ENCODE measurements around the gene SEC14L3. TPM values are rescaled to one million over a fixed set of nuclear protein-coding genes. Genes with fewer than 3 reads are reported as not detected.
"Not testable (repeated sequence)": the region's sequence is repeated elsewhere in the genome, so short reads cannot be mapped to it uniquely, and the experiment has no call there.

SEC14L3 gene
- total RNA-seq, 1 donor from 2014 or later: not detected

DNA sequence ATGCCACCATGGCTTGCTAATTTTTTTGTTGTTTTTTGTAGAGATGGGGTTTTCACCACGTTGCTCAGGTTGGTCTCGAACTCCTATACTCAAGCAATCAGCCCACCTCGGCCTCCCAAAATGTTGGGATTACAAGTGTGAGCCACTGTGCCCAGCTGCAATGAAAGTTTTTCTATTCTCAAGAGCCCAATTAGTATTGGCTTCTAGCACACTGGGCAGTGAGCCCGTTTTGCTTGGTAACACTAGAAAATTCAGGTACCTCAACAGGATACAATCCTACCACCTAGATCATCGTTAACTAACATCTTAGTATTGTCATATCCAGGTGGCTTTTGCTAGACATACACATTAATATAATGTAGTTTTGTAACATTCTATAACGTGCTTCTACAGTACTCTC is 19.0 kb downstream of the SEC14L3 start:
- H3K4me1 Mint-ChIP-seq (ENCODE audit: low read depth): no peaks in the 10 kb centered on the region
- H3K36me3 Mint-ChIP-seq (ENCODE audit: low read depth): no peaks in the 10 kb centered on the region
- no peak overlapping the region for H3K4me3 Mint-ChIP-seq (ENCODE audit: low read depth)
- H3K27me3 Mint-ChIP-seq (ENCODE audit: low read depth): peaks cover 5% of the 10 kb centered on the region
- H3K9me3 Mint-ChIP-seq: no peaks in the 10 kb centered on the region
- intact Hi-C loops (cut with micrococcal nuclease): no loop called here
- no peak for DNase-seq (ENCODE audit: low spot score)
- H3K27ac Mint-ChIP-seq: no peak overlapping the region

GRCh38 chr22:30451488-30451887 is 20.3 kb downstream of the SEC14L3 start:
- DNase-seq (ENCODE audit: low spot score); H3K27ac Mint-ChIP-seq; H3K9me3 Mint-ChIP-seq; intact Hi-C loops (cut with micrococcal nuclease); H3K27me3 Mint-ChIP-seq (ENCODE audit: low read depth); H3K4me1 Mint-ChIP-seq (ENCODE audit: low read depth); H3K4me3 Mint-ChIP-seq (ENCODE audit: low read depth); H3K36me3 Mint-ChIP-seq (ENCODE audit: low read depth): not testable (repeated sequence)

GRCh38 chr22:30447656-30448055 is 24.2 kb downstream of the SEC14L3 start:
- H3K4me3 Mint-ChIP-seq (ENCODE audit: low read depth): no peak overlapping the region
- peaks cover 4% of the 10 kb centered on the region for H3K9me3 Mint-ChIP-seq
- no peak overlapping the region for H3K27ac Mint-ChIP-seq
- no peaks in the 10 kb centered on the region for H3K36me3 Mint-ChIP-seq (ENCODE audit: low read depth)
- no peak for DNase-seq (ENCODE audit: low spot score)
- intact Hi-C loops (cut with micrococcal nuclease): no loop called here
- H3K4me1 Mint-ChIP-seq (ENCODE audit: low read depth): peaks cover 16% of the 10 kb centered on the region
- H3K27me3 Mint-ChIP-seq (ENCODE audit: low read depth): peaks cover 12% of the 10 kb centered on the region

DNA sequence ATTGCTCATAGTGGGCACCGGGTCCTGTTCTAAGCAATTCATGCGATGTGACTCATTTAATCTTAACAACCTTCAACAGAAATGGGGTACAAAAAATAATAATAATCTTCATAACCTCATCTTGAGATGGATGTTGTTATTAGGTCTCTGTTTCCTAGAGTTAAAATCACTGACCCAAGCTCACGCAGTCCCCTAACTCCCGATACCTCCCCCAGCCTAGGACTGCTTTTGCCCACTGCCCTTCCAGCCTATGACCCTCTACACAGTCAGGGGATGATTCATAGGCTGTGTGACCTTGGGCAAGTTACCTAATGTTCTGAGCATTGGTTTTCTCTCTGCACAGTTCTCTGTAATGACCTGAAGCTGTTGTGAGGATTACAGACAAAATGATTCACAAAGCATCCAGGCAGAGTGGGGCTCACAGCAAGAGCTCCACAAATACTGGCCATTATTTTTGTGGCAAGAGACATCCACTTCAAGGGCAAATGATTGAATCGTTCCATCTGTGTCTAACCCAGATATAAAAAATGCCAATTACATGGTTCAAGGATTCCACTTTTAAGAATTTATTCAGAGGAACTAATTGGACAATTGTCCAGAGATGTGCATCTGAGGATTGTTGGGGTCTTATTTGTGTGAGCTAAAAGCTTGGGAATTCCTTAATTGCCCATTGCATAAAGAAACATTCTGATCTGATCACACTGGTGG is 26.2 kb downstream of the SEC14L3 start:
- Mint-ChIP-seq H3K27ac (no peak overlapping the region), H3K9me3 (peaks cover 7% of the 10 kb centered on the region)

GRCh38 chr22:30444632-30445437 is 27.0 kb downstream of the SEC14L3 start:
- peak; percentile 47 for DNase-seq (ENCODE audit: low spot score)
- Mint-ChIP-seq H3K27me3 (ENCODE audit: low read depth) (peaks cover 20% of the 10 kb centered on the region), H3K4me1 (ENCODE audit: low read depth) (peaks cover 26% of the 10 kb centered on the region), H3K9me3 (peaks cover 7% of the 10 kb centered on the region), H3K36me3 (ENCODE audit: low read depth) (no peaks in the 10 kb centered on the region), H3K27ac (no peak overlapping the region), H3K4me3 (ENCODE audit: low read depth) (no peak overlapping the region)
- intact Hi-C loops (cut with micrococcal nuclease): loop anchor here (1.0 kb wide), 1 partner anchor 40 kb away; no protein-coding TSS in a partner anchor

More for the DNA sequence above, 26.2 kb downstream of the SEC14L3 start:
- peaks cover 15% of the 10 kb centered on the region for H3K27me3 Mint-ChIP-seq (ENCODE audit: low read depth)
- DNase-seq (ENCODE audit: low spot score): no peak
- peaks cover 26% of the 10 kb centered on the region for H3K4me1 Mint-ChIP-seq (ENCODE audit: low read depth)
- intact Hi-C loops (cut with micrococcal nuclease): loop anchor here (1.0 kb wide), 1 partner anchor 40 kb away; no protein-coding TSS in a partner anchor
- no peaks in the 10 kb centered on the region for H3K36me3 Mint-ChIP-seq (ENCODE audit: low read depth)
- no peak overlapping the region for H3K4me3 Mint-ChIP-seq (ENCODE audit: low read depth)

- no peak for DNase-seq (ENCODE audit: low spot score)
- peak overlapping the region; percentile 4 for H3K27ac Mint-ChIP-seq
- intact Hi-C loops (cut with micrococcal nuclease): no loop called here
- peaks cover 5% of the 10 kb centered on the region for H3K36me3 Mint-ChIP-seq (ENCODE audit: low read depth)
- peaks cover 21% of the 10 kb centered on the region for H3K27me3 Mint-ChIP-seq (ENCODE audit: low read depth)
- peaks cover 26% of the 10 kb centered on the region for H3K4me1 Mint-ChIP-seq (ENCODE audit: low read depth)
- peaks cover 14% of the 10 kb centered on the region for H3K9me3 Mint-ChIP-seq
- H3K4me3 Mint-ChIP-seq (ENCODE audit: low read depth): no peak overlapping the region
Measured at GRCh38 chr22:30441088-30441487, 30.7 kb downstream of the SEC14L3 start.

DNA sequence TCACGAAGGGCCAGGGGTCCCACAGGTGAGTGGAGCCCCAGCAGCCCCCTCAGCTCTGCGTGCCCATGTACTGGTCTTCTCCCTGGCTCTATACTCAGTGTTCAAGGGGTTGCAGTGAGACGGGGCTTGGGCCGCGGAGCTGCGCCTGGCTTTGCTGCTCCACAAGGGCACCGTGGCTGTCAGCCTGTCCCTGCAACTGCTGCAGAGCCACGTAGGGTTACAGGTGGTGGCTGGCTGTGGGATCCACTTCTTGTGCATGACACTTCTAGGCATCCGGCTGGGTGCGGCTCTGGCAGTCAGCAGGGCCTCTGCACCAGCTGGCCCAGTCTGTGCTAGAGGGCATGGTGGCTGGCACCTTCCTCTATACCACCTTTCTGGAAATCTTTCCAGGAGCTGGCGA is 32.0 kb downstream of the SEC14L3 start:
- intact Hi-C loops (cut with micrococcal nuclease): no loop called here
- H3K27me3 Mint-ChIP-seq (ENCODE audit: low read depth): peaks cover 18% of the 10 kb centered on the region
- H3K27ac Mint-ChIP-seq: no peak overlapping the region
- peaks cover 24% of the 10 kb centered on the region for H3K9me3 Mint-ChIP-seq
- peaks cover 30% of the 10 kb centered on the region for H3K4me1 Mint-ChIP-seq (ENCODE audit: low read depth)
- no peak for DNase-seq (ENCODE audit: low spot score)
- H3K36me3 Mint-ChIP-seq (ENCODE audit: low read depth): peaks cover 15% of the 10 kb centered on the region
- no peak overlapping the region for H3K4me3 Mint-ChIP-seq (ENCODE audit: low read depth)

DNA sequence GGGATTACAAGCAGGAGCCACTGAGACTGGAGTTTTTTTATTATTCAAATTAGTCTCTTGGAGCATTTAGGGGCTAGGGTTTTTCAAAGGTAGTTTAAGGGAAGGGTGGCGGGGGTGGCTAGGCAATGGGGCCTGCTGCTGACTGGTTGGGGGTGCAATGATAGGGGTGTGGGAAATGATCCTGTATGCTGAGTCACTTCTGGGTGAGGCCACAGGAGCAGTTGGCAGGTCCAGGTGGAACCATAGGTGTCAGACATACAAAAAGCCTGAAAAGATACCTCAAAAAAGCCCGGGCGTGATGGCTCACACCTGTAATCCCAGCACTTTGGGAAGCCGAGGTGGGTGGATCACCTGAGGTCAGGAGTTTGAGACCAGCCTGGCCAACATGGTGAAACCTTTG is 32.6 kb downstream of the SEC14L3 start:
- Mint-ChIP-seq H3K27me3 (ENCODE audit: low read depth) (peaks cover 18% of the 10 kb centered on the region), H3K4me3 (ENCODE audit: low read depth) (no peak overlapping the region), H3K27ac (no peak overlapping the region), H3K4me1 (ENCODE audit: low read depth) (peaks cover 32% of the 10 kb centered on the region), H3K36me3 (ENCODE audit: low read depth) (peaks cover 19% of the 10 kb centered on the region), H3K9me3 (peaks cover 30% of the 10 kb centered on the region)
- DNase-seq (ENCODE audit: low spot score): no peak
- intact Hi-C loops (cut with micrococcal nuclease): no loop called here

DNA sequence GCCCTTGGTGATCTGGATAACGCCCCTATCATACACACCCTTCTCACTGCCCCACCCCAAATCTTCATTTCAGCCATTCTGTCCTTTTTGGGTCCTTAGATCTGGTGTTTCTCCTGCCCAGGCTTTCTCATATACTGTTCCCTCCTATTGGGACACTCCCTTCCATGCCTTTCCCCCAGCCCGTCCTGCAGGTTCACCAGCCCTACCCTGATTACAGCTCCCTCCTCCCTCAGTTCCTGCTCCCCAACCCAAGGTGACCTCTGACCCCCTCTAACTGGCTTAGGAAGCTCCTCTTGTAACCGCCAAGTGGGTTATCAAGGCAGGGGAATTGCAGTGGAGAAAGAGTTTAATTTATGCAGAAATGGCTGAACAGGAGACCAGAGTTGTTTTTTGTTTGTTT is 33.3 kb downstream of the SEC14L3 start:
- H3K27me3 Mint-ChIP-seq (ENCODE audit: low read depth): peaks cover 18% of the 10 kb centered on the region
- peaks cover 19% of the 10 kb centered on the region for H3K36me3 Mint-ChIP-seq (ENCODE audit: low read depth)
- no peak for DNase-seq (ENCODE audit: low spot score)
- no peak overlapping the region for H3K4me3 Mint-ChIP-seq (ENCODE audit: low read depth)
- intact Hi-C loops (cut with micrococcal nuclease): no loop called here
- peaks cover 33% of the 10 kb centered on the region for H3K9me3 Mint-ChIP-seq
- no peak overlapping the region for H3K27ac Mint-ChIP-seq
- peaks cover 34% of the 10 kb centered on the region for H3K4me1 Mint-ChIP-seq (ENCODE audit: low read depth)

- Mint-ChIP-seq H3K27me3 (ENCODE audit: low read depth) (peaks cover 16% of the 10 kb centered on the region), H3K27ac (peak overlapping the region; percentile 95), H3K36me3 (ENCODE audit: low read depth) (peaks cover 19% of the 10 kb centered on the region), H3K9me3 (peaks cover 26% of the 10 kb centered on the region), H3K4me3 (ENCODE audit: low read depth) (peak overlapping the region; percentile 76), H3K4me1 (ENCODE audit: low read depth) (peaks cover 23% of the 10 kb centered on the region)
- DNase-seq (ENCODE audit: low spot score): no peak
- intact Hi-C loops (cut with micrococcal nuclease): no loop called here
Measured at GRCh38 chr22:30436196-30436595, 35.6 kb downstream of the SEC14L3 start.

GRCh38 chr22:30435674-30436126 is 36.1 kb downstream of the SEC14L3 start:
- peaks cover 20% of the 10 kb centered on the region for H3K4me1 Mint-ChIP-seq (ENCODE audit: low read depth)
- H3K4me3 Mint-ChIP-seq (ENCODE audit: low read depth): peak overlapping the region; percentile 76
- peak; percentile 71 for DNase-seq (ENCODE audit: low spot score)
- peaks cover 12% of the 10 kb centered on the region for H3K27me3 Mint-ChIP-seq (ENCODE audit: low read depth)
- H3K9me3 Mint-ChIP-seq: peaks cover 26% of the 10 kb centered on the region
- peak overlapping the region; percentile 95 for H3K27ac Mint-ChIP-seq
- peaks cover 19% of the 10 kb centered on the region for H3K36me3 Mint-ChIP-seq (ENCODE audit: low read depth)
- intact Hi-C loops (cut with micrococcal nuclease): loop anchor here (1.0 kb wide), 1 partner anchor 11 kb away; no protein-coding TSS in a partner anchor

GRCh38 chr22:30434843-30435242 is 37.0 kb downstream of the SEC14L3 start:
- Mint-ChIP-seq H3K9me3 (peaks cover 26% of the 10 kb centered on the region), H3K27me3 (ENCODE audit: low read depth) (peaks cover 7% of the 10 kb centered on the region), H3K4me1 (ENCODE audit: low read depth) (peaks cover 20% of the 10 kb centered on the region), H3K36me3 (ENCODE audit: low read depth) (peaks cover 24% of the 10 kb centered on the region), H3K27ac (peak overlapping the region; percentile 95), H3K4me3 (ENCODE audit: low read depth) (peak overlapping the region; percentile 76)
- no peak for DNase-seq (ENCODE audit: low spot score)
- intact Hi-C loops (cut with micrococcal nuclease): loop anchor here (1.0 kb wide), 1 partner anchor 11 kb away; no protein-coding TSS in a partner anchor

DNA sequence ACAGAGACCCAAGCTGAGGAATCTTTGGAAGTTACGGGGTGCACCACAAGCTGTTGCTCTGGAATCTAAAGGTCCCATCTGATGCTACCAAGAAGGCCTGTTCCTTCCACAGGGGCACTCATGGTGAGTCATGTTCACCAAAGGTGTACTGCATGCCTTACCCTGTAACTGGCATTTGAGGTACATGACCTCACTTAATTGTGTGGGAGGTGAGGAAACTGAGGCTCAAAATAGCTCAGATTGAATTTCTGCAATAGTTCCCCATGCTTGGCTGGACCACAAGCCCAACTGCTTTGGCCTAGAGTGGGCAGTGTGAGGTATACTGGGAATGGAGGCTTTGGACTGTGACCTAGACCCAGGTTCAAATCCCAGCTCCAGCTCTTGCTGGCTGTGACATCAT is 38.0 kb downstream of the SEC14L3 start:
- Mint-ChIP-seq H3K36me3 (ENCODE audit: low read depth) (peaks cover 30% of the 10 kb centered on the region), H3K27me3 (ENCODE audit: low read depth) (peaks cover 7% of the 10 kb centered on the region), H3K9me3 (peaks cover 26% of the 10 kb centered on the region), H3K4me3 (ENCODE audit: low read depth) (no peak overlapping the region), H3K27ac (no peak overlapping the region), H3K4me1 (ENCODE audit: low read depth) (peaks cover 20% of the 10 kb centered on the region)
- intact Hi-C loops (cut with micrococcal nuclease): no loop called here
- no peak for DNase-seq (ENCODE audit: low spot score)

Data from activated T-helper 2 cell treated with anti-CD3 and anti-CD28 coated beads, Interferon-gamma antibody, Interleukin-2, Interleukin-4, amounts not matched to agents 10 μg/mL and 5 μg/mL and 100 μg/mL, durations not matched to agents 14 hours and 24 hours and 36 hours (primary cell).